DND-41 (cell line): ENCODE results near the gene RHBDD1.

Experiments used
- EZH2 ChIP-seq: IDR thresholded peaks from 3 replicates; pipeline ENCODE4 v1.6.1; 2012; ENCODE audit warnings: borderline replicate concordance, low read depth, mild to moderate bottlenecking, moderate library complexity, low read length, inconsistent platforms; ENCODE audit not compliant: severe bottlenecking
- TF ChIP-seq, protein P1 (sequence below): IDR thresholded peaks from 2 replicates; pipeline ENCODE4 v1.5.1; 2012; ENCODE audit warnings: borderline replicate concordance, low read length, moderate library complexity, mild to moderate bottlenecking; ENCODE audit not compliant: poor library complexity, severe bottlenecking; ENCODE audit errors: extremely low read depth

DNA sequence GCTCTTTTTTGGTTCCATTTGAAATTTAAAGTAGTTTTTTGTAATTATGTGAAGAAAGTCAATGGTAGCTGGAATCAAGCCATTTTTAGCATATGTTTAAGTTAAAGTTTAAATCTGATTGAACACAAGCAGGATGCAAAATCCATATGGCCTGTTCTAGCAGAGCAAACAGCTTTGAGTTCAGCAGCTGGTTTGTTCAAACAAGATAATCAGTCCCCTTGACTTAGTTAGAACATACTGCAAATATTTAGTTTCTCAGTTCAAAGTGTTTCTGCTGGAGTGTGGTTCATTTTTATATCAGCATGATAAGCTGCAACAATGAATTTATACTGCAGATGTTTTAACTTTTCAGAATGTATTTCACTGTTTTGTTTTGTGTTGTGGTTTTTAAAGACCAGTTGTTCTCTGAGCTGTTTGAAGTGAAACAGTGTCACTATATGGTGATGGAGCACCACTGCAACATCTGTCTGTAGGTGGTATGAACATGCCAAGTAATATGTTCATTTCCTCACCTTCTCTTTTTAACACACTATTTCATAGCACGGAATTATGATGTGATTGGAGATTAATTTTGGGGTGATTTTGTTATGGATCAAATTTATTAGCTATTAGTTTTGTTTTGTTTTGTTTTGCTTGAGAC lies 202.8 kb downstream of the RHBDD1 start:
- TF ChIP-seq, protein P1, sequence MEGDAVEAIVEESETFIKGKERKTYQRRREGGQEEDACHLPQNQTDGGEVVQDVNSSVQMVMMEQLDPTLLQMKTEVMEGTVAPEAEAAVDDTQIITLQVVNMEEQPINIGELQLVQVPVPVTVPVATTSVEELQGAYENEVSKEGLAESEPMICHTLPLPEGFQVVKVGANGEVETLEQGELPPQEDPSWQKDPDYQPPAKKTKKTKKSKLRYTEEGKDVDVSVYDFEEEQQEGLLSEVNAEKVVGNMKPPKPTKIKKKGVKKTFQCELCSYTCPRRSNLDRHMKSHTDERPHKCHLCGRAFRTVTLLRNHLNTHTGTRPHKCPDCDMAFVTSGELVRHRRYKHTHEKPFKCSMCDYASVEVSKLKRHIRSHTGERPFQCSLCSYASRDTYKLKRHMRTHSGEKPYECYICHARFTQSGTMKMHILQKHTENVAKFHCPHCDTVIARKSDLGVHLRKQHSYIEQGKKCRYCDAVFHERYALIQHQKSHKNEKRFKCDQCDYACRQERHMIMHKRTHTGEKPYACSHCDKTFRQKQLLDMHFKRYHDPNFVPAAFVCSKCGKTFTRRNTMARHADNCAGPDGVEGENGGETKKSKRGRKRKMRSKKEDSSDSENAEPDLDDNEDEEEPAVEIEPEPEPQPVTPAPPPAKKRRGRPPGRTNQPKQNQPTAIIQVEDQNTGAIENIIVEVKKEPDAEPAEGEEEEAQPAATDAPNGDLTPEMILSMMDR, result peak; percentile 23
- no peak for TF ChIP-seq EZH2
